GM21737 (cell line): ENCODE measurements around the gene AP1S3.
A peak's percentile ranks its signal among the peaks of the same experiment; 100 is the strongest.
"Not testable (repeated sequence)": the region's sequence is repeated elsewhere in the genome, so short reads cannot be mapped to it uniquely, and the experiment has no call there.

Experiments
- ATAC-seq: cut with Tn5 transposase; IDR thresholded peaks from one replicate; pipeline ENCODE4 v1.9.1; 2021; ENCODE audit warnings: mild to moderate bottlenecking, moderate library complexity; ENCODE audit not compliant: unreplicated experiment

The AP1S3 gene

DNA sequence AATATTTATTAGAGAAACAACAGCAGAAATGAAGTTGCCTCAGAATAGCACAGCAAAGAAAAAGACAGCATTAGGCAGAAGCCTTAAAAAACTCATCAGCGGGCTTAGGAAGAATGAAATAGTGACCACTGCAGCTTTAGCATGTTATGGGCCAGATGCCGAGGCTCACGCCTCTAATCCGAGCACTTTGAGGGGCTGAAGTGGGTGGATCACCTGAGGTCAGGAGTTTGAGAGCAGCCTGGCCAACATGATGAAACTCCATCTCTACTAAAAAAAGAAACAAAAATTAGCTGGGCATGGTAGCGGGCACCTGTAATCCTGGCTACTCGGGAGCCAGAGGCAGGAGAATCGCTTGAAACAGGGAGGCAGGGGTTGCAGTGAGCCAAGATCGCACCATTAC is 32.4 kb downstream of the AP1S3 start:
- ATAC-seq, result no peak

GRCh38 chr2:223801736-223802135 is 35.6 kb downstream of the AP1S3 start:
- ATAC-seq, result no peak

GRCh38 chr2:223800908-223801307 is 36.5 kb downstream of the AP1S3 start:
- ATAC-seq, result no peak

DNA sequence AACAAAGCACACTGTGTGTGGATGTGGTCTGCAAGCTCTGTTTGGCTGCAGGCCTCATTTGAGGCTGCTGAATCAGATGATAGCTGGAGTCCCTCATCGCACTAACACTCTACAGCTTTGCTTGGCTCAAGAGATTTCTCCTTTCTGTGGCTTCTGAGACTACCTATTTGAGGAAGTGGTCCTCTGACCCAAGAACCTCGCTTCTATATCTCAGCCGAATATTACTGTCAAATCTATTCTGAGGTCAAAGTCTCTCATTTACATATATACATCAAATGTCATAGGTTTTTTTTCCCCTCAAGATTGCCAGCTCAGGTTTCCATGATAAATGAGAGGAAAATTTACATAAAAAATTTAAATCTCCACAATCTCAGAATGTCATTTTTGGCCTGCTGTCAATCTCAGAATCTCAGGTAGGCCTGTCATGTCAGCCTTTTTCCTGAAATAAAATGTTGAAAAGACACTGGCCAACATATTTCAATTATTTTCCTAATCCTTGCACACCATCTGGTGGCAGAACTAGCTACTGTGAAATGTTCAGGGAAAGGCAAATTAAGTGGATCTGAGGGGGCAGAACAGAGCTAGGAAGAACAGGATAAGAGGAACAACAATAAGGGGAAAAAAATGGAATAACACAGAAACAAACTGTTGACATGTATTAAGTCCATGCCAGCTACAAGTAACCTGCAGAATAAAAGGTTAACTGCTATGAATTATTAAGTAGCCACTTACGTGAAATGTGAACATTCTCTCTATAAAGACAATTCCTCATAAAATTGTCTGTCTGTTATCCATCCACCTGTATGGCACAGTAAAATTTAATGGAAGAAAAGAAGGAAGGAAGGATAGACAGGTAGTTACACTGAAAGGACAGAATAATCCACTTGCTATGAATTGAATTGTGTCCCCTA is 39.3 kb downstream of the AP1S3 start:
- ATAC-seq, result peak; percentile 99

DNA sequence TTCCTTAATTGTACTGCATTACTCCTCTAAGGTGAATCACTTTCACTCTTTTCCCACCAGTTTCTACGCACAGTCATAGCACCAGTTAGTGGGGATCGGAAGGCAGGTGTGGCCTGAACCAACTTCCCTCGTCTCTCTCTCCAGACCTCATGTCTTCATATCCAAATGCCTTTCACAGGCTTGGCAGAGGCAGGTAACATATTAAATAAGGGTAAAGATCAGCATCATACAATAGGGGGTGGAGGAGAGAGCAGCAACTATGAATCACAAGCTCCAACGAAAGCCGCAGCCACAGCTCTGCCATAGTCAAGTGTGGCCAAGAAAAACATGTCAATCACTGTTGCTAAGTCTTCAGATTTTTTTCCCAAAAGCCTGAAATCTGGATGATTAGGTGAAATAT is 40.3 kb downstream of the AP1S3 start:
- ATAC-seq, result no peak

DNA sequence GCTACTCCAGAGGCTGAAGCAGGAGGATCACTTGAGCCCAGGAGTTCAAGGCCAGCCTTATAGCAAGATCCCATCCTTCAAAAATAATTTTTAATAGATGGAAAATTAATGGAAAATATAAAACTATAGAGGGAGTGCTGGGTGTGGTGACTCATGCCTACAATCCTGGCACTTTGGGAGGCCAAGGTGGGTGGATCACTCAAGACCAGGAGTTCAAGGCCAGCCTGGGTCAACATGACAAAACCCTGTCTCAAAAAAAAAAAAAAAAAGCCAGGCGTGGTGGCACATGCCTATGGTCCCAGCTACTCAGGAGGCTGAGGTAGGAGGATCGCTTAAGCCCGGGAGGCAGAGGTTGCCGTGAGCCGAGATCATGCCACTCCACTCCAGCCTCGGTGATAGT is 48.0 kb downstream of the AP1S3 start:
- ATAC-seq, result no peak

GRCh38 chr2:223788826-223789225 is 48.6 kb downstream of the AP1S3 start:
- no peak for ATAC-seq

DNA sequence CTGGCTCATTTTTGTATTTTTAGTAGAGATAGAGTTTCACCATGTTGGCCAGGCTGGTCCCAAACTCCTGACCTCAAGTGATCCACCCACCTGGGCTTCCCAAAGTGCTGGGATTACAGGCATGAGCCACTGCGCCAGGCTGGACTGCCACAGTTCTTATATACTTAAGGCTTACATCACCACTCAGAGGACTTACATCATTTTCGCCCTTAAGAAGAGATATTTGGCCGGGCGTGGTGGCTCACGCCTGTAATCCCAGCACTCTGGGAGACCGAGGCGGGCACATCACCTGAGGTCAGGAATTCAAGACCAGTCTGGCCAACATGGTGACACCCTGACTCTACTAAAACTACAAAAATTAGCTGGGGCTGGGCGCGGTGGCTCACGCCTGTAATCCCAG is 49.3 kb downstream of the AP1S3 start:
- ATAC-seq, result not testable (repeated sequence)

DNA sequence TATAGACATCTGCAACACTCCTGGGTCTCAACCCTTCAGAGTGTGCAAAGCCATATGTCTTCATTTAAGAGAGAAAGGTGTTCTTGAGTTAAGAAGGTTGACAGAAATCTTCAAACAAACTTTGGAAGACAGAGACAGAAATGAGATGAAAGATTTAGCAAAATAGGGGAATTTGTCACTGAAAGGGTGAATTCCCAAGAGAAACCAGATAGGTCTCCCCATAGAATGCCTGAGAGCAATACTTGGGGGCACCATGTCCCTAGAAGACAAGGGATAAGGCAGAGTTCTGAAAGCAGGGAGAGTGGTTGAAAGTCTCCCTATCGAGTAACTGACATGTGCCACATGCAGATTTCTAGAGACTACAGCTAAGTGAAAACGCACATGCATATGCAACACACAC is 50.0 kb downstream of the AP1S3 start:
- no peak for ATAC-seq

DNA sequence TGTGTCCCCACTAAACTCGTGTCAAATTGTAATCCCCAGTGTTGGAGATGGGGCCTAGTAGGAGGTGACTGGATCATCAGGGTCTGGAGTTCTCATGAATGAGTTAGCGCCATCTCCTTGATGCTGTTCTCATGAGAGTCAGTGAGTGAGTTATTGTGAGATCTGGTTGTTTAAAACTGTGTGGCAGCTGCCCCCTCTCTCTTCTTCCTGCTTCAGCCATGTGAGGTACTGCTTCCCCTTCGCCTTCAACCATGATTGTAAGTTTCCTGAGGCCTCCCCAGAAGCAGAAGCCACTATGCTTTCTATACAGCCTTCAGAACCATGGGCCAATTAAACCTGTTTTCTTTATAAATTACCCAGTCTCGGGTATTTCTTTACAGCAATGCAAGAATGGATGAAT is 50.4 kb downstream of the AP1S3 start:
- ATAC-seq, result no peak

DNA sequence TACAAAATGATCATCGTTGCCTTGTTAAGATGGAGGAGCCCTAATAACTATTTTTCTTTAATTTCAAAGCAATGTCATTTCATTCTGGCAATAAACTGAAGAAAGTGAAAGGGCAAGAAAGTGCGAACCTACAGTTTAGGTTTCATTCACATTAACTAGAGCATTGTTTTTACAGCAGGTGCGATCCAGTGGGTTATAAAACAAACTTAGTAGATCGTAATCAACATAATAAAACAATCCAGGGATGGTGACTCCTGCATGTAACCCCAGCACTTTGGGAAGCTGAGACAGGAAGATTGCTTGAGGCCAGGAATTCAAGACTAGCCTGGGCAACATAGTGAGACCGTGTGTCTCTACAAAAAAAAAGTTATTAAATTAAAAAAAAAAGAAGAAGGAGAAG is 51.1 kb downstream of the AP1S3 start:
- no peak for ATAC-seq

DNA sequence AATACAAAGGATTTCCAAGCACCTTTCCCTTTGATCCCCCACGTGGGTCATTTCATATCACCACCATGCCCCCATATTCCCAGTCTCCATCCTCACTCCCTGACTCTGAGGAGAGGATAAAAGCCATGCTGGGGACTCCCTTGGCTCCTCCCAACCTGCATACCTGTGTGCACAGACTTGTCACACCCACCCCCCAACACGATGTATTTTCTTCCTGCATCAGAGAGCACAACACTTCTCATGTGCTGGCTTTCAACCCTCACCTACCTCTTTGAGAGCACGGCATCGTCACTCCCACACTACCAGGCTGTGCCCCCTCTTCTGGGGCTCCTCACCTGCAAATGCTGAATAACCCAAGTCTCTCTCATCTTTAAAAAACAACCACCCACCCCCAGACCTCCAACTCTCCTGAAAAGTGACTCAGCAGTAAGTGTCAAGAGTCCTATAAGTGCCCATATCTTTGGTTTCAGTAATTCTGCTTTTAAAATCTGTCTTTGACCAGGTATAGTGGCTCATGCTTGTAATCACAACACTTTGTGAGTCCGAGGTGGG is 53.1 kb downstream of the AP1S3 start:
- no peak for ATAC-seq

GRCh38 chr2:223782629-223783028 is 54.8 kb downstream of the AP1S3 start:
- ATAC-seq, result no peak

GRCh38 chr2:223781560-223781959 is 55.8 kb downstream of the AP1S3 start:
- no peak for ATAC-seq

- ATAC-seq, result peak; percentile 81
These were observed 57.5 kb downstream of the AP1S3 start for GRCh38 chr2:223779877-223780276.

DNA sequence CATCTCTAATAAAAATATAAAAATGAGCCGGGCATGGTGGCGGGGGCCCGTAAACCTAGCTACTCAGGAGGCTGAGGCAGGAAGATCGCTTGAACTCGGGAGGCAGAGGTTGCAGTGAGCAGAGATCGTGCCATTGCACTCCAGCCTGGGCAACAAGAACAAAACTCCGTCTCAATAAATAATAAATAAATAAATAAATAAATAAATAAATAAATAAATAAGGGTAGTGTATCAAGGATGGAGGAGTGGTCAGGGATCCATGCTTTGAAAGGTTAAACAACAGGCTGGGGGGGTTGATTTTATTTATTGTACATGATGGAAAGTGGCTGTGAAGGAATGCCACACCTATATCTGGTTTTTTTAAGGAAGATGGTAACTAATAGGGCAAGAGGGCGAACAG is 63.2 kb downstream of the AP1S3 start:
- ATAC-seq, result no peak

DNA sequence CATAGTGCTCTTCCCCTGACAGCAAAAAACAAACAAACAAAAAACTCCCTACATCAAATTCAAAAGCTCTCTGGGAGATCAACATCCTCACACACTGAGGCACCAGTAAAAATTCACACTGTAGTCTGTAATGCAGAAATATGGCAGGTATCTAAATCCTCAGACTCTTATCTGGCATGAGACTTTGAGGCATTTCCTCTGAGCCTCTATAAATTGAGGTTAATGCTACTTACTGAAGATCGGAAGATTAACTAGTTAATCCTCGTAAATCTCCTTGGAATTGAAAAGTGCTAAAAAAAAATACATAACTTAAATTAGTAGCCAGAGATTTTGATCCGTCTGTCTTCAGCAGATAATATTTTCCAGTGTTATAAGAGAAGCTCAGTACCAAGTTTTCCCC is 65.0 kb downstream of the AP1S3 start:
- ATAC-seq, result no peak

DNA sequence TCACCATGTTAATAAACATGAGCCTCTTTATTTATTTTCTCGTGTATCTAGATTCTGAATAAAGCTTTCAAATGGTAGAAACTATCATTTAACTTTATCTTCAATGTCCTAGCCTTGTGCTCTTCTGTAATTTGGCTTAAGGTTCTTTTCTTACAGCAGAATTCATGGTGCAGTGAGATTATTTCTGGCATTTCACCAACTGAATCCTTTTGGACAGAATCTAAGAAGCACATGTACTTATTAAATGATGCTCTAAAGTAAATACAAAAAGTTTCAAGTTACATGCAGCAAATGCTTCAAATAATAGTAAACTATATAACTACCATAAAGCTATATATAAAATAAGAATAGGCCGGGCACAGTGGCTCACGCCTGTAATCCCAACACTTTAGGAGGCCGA is 65.9 kb downstream of the AP1S3 start:
- no peak for ATAC-seq

DNA sequence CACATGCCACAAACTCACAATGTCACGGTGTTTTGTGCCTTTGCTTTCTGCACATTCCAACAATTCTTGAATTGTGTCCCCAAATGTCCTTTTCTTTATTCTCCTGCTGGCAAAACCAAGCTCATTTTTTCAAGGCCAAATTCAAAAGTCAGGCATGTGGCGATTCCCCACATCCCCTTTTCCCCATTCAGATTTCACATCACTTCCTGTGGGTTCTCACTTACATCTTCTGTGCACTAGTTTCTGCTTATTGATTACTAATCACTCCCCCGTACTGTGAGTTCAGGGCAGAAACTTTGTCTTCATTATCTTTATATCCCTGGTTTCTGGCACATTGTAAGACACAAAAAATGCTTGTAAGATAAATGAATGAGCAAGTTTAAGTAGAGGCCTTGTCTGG is 69.2 kb downstream of the AP1S3 start:
- ATAC-seq, result no peak

DNA sequence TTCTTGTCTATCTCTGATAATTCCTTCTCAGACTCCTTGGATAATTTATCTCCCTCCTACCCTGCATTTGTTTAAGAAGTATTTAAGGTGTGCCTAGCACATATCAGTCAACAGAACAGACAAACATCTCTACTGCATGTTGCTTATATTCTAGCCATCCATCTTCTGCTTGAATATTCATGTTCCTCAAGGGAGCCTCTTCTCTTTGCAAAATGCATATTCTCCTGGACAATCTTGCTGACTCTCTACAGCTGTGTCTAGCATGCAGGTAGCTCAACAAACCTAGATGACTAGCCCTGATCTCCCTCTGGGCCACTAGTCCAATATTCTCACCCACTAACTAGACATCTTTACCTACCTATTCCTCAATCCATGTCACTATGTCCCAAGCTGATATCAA is 70.0 kb downstream of the AP1S3 start:
- no peak for ATAC-seq

- ATAC-seq, result no peak
These were observed 72.1 kb downstream of the AP1S3 start for GRCh38 chr2:223765221-223765785.

- no peak for ATAC-seq
These were observed 72.6 kb downstream of the AP1S3 start for GRCh38 chr2:223764796-223765195.
